HG03575 (cell line): ENCODE measurements around the gene WDR27.

Source experiments
- ATAC-seq: cut with Tn5 transposase; IDR thresholded peaks from one replicate; pipeline ENCODE4 v1.9.1; 2021; ENCODE audit not compliant: unreplicated experiment, insufficient number of reproducible peaks, low FRiP score; ENCODE audit errors: extremely low read depth

WDR27 gene

DNA sequence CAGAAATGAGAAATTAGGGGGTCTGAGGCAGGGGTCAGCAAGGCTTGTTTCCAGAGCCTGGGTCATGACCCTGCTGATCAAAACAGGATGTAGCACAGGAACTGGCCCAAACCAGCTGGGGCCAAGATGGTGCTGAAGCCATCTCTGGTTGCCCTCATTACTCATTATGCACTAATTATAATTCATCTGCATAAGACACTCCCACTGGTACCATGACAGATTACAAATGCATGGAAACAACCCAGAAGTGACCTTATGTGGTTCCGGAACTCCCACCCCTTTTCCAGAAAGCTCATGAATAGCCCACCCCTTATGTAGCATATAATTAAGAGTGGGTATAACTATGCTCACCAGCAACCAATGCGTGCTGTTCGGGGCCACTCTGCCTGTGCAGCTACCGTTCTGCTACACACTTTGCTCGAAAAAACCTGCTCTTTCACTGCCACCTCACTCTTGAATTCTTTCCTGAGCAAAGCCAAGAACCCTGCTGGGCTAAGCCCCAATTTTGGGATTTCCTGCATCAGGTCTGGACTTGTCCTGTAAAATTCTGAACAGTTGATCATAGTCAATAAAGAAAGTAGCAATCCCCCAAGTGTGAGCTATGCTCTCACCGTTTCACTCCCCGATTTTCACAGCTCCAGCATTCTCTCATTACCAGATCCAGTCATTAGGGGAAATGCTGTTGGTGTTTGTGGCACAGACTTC is 122.3 kb downstream of the WDR27 start:
- ATAC-seq, result no peak

DNA sequence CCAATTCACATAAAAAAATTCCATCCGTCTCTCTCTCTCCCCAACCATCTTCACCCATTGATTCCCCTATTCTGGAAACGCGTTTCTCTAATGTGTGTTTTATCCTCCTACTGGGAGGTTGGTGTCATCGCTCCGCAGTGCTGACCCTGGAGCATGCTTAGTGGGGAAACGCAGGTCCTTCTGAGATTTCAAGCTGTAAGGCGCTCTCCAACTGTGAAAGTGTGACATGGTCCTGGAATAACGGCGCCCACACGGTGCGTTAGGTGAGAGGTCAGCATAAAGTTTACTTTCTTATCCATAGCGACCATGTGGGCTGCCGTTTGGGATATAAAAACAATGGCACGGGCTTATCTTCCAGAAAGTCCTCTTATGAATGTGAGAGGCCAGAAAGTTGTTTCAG is 123.9 kb downstream of the WDR27 start:
- ATAC-seq, result no peak

DNA sequence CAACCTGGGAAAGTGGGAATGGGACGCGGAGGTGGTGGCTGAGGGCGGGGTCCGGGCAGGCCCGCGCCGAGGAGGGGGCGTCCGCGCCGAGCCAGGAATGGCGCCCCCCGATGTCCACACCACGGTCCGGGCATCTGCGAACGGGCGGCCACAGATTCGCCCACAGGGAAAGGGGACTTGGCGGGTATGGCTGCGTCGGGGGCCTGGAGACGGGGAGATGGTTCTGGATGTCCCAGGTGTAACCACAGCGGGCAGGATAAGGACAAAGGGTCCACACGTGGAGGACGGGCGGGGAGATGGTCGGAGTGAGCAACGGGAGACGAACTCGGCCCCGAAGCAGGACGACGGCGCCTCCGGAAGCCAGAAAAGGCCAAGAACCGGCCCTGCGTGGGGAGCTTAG is 124.6 kb downstream of the WDR27 start:
- ATAC-seq, result no peak

DNA sequence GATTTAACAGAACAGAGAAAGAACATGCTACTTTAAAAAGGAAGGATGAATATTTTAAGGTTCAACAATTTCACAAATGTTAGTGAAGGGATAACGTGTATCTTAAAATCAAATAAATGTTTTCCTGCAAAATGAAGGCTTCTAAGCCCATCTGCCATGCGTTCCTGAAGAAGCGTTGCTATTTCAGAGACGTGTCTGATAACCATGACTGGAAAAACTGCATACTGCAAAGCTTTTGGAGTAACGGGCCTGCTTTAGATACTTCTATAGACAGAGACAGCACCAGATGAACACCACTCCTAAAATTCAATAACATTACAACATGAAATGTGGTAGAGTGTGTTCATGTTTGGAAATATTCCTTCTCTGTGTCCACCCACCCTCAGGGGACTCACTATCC is 126.0 kb downstream of the WDR27 start:
- ATAC-seq, result no peak

DNA sequence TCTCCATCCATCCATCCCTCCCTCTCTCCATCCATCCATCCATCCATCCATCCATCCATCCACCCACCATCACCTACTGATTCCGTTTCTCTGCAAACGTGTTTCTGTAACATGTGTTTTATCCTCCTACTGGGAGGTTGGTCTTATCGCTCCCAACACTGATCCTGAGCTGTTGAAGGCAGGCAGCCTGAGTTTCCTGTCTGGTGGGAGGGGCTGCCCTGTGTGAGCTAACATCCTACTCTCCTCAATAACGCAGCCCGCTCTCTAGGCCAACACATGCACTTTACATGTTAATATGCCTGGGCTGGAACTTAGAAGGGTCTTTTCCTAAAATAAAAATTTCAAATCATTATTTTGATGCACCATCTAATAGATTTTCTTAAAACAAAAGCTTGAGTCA is 126.5 kb downstream of the WDR27 start:
- ATAC-seq, result no peak

DNA sequence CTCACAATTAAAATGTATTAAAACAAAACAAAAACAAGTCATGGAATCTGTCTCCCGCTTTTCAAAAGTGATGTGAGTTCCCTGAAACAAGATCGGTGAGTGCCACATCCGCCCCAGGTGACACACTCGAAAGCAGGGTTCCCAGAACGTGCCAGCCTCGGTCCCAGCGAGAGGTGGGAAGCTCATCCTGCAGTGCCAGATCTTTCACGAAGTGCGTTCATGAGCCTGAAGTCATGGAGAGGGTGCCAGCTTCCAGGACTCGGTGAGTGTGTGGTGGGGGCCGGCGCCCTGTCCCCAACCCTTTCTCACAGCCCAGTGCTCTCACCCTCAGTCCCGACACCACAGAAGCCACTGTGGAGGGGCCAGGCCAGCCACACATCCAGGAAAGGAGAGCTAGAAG is 127.4 kb downstream of the WDR27 start:
- no peak for ATAC-seq

DNA sequence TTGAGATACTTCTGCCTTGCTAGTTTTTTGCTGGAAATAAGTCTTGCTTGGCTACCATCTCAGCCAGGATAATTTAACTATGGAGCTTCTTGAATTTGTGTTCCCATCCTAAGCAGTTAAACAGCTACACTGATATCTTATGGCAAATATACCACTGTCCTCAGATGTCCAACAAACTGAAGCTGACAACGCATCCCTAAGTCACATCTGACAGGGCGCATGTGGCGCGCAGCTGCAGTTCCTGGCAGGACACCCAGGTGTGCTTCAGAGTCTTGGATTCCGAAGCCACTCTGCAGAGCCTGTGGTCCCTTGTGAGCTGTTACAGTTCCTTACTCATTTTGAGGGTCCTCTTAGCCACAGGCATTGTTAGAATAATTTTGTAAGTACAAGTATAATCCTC is 127.9 kb downstream of the WDR27 start:
- no peak for ATAC-seq

DNA sequence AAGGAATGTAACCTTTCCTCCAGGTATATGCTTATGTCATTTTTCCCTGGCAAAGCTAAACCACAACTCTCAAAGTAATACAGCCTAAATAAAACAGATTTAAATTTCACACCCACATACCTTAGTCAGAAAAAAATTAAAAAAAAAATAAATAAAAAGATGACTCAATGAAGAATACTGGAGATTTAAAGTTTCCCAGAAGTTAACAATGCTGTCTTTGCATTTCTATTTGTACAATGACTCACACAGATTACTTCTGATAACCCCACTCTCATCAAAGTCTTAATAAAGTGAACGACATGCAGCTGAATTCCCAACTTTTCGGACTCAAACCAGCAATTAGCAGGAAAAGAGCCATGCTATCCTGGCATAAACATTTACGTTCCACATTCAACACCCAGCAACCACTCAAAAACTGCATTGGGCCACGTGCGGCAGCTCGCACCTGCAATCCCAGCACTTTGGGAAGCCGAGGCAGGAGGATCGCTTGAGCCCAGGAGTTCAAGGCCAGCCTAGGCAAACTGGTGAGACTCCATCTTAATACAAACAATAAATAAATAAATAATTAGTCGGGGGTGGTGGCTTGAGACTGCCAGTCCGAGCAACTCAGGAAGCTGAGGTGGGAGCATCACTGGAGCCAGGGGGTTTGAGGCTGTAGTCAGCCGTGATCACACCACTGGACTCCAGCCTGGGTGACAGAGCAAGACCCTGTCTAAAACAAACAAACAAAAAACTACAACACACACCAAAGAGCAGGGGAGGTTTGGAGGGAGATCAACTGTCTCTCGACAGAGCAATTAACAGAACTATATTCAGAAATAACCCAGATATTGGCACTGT is 130.5 kb downstream of the WDR27 start:
- ATAC-seq, result no peak

DNA sequence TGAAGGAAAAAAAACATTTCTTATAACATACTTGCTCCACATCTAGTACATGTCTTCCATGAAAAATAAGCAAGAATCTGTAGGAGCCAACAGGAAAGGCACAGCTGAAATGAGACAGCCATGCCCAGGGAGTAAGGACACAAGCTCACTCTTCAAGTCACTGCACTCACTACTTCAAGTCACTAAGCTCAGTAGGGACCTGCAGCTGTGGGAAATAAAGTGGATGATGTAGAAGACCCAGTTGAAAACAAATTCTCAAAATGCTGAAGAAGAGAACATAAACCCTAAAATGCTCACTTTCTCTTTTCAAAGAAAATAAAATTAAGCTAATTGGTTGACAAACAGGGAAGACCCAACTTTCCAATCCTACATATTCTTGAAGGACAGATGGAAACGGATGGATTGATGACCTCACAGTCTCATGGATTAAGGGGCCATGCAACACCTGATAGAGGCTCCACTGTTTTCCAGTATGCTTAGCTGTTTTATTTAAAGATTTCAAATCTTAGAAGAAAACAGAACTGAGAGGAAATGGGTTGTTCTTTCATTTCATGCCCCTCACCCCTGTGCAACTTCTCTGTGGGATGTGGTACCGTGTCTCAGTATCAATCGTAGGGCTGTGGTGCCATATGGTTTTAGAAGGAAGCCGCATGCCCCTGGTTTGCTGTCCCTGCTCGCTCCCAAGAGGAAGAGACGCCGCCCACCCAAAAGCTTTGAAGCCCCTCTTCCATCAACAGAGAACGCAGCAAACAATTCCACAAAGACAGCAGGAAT is 133.3 kb downstream of the WDR27 start:
- no peak for ATAC-seq

DNA sequence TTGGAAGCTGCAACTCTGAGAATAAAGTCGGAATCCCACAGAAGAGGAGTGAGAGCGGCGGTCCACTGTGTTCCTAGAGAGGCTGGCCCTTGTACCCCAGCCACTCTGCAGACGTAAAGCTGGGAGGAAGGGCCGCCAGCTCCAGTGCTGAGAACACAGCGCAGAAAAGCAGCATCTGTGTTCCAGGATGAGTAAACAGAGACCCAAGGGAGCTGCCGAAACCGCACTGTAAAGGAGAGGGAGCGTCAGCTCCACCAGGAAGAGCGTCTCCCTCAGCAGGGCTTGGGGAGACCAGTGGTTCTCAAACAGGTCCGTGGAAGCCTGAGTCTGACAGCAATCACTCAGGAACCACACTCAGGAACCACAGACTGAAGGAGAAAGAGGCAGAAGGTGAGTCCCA is 134.0 kb downstream of the WDR27 start:
- no peak for ATAC-seq

DNA sequence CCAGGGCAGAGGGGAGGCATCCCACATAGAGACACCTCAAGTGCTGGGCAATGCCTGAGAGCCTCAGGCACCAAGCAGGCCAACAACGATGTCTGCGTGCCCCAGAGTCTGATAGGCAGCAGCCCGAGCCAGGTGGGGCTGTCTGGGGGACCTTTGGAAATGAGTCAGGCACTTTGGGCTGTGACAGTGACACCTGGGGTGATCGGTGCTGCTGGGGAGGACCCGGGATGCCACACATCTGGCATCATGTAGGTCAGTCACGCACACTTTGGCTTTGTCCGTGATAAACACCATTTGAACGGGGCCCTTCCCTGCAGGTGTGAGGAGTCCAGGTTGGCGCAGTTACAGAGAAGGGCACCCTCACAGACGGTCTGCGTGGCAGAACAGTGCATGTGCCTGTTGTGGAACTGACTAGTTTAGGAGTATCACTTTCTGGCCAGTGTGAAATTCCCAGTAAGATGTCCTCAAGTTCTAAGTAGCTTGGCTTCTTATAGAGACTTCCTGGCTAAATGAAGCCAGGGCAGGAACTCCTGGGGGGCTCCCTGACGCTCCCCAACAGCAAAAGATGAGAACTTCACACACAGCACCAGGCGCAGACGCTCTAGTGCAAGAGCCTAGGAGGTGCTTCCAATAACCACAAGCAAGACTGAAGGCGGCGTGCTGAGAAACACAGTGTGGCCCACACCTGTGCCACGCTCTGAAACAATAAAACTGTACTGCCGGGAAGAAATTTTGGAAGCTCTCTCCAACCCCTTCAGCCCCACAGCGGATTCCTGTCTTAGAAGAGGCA is 134.7 kb downstream of the WDR27 start:
- no peak for ATAC-seq

DNA sequence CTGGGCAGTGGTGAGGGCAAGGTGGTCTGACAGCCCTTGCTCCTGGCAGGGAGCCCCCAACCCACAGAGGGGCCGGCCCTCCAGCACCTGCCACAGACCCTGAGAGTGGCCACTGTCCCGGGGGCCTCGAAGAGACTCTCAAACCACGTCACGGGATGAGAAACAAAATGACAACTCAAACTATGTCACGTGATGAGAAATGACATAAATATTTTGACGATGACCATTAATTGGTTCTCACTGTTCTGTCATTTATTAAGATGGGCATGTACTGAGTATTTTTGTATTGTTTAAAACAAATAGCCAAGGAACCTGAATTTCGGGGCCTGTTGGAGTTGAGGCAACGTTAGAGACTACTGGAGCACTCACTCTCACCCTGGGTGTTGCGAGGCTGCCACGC is 135.5 kb downstream of the WDR27 start:
- no peak for ATAC-seq

DNA sequence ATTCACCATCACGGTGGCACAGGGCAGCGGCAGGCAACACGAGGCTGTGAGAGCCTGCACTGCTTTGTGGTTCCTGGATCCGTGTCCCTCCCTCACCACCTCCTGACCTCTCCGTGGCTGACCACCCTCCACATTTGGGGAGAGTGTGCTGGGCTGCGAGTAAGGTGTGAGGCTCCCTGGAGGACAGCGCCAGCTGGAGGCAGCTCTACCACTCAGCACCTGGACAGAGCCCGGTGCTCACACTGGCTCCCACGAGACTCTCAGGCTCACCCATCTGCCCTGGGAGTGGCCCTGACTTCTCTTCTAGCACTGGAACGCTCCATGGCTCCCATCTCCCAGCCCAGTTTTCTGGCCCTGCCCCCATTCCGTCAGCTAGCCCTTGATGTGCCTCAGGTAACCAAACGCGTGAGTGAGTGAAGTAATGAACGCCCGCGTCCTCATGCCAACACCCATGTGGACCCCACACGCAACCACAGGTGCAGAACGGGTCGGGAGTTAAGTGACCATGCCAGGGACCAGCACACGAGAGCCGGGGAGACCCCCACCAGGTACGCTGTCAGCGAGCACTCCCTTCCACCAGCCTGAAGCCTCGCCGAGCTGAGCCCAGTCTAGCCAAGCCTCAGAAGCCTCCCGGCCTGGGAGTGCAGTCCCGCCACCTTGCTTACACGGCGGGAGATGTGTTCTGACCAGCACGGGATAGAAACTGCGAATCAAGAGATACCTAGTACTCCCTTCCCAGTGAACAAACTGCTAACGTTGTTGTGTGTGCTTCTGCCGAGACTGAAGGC is 137.2 kb downstream of the WDR27 start:
- no peak for ATAC-seq

DNA sequence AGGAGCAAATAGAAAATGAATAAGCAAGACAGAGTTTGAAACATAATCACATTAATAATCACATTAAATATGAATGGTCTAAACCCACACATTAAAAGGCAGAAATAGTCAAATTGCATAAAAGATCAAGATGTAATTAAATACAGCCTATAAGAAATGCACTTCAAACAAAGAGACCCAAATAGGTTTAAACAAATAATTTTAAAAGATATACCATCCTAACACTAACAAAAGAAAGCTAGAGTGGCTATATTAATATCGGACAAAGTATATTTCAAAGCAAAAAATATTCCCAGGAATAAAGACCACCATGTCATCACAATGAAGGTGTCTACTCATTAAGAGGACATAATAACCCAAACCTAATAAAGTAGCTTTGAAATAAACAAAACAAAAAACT is 140.2 kb downstream of the WDR27 start:
- ATAC-seq, result no peak

DNA sequence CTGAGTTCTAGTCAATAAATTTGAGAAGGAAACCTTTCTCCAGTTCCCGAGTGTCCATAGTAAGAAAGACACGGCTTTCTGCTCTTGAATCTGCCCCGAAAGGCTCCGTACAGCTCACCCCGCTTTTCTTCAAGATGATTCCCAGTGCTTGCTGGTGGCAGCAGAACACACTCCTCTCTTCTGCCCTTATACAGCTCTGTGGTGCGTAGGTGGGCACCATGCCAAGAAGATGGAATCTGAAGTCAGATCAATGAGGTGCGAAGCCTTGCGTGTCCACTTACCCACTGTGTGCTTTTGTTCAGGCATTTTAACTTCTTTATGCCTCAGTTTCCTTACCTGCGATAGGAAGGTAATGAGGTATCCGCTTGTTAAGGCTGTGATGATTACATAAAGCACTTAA is 142.2 kb downstream of the WDR27 start:
- ATAC-seq, result no peak

DNA sequence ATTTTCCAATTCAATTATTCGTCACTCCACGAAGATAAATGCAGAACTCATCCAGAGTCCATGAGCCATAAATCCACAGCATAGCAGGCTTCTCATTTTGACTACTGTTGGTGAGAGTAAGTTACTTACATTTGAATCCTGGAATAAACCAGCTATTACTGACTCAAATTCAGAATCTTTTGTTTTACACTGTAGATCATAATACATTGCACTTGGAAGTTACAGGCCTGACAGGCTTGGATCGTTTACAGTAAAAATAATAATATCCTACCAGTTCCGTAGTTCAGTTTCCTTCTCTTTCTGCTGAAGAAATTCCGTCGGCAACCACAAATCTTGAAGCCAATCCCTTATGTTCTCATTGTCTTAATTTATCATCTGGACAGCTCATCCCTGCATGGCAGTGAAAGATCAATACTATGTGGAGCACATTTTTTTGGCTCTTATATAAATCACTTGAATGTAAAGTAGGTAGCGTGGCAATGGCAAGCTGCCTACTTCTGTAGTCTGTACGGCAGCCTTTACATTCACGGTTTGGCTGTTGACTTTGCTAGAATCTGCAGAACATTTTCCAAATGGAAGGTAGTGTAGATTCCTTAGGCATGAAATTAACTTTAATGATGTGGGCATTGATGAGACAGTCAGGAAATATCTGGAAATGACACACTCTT is 142.9 kb downstream of the WDR27 start:
- ATAC-seq, result no peak

DNA sequence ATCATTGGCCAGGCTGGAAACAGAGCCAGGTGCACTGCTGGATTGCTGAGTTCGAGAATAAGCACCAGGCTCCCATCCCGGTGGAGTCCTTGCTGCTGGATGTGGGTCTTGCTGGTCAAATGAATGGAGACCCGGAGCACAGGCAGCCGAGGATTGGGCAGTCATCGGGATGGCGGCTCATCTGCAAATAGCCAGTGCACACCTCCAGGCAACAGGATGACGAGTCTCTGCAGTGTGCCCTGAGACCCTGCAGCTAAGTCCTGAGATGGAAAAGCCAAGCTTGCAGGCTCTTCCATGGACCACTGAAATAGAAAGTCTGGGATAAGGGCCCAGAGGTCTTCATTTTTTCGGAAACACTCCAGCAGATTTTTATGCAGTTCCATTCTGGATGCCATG is 143.5 kb downstream of the WDR27 start:
- ATAC-seq, result no peak

DNA sequence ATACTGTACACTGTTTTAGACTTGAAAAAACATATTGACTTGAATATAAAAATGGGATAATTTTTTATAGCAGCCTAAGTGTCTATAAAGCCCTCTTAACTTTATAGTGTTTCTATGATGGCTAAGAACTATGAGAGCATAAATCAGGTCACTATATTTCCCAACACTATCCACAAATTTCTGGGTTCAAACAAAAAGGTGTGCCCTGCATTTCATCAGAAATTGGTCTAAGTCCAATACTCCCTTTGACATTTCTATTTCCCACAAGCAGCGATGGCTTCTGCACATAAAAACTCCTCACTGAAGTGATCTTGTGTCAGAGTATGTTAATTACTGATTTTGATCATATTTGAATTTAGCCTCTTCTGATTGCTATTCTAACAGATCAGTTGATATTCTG is 143.9 kb downstream of the WDR27 start:
- ATAC-seq, result no peak
